Mucosa of rectum (tissue), 2 donors: ENCODE data around the gene NUCB1.

Experiments
- H3K27ac ChIP-seq, 2 donors: one replicate each; pipeline ENCODE4 v1.7.0; 2013; ENCODE audit warnings: inconsistent platforms in 2 of 2, low read depth in 2 of 2, low read length in 2 of 2
- H3K27me3 ChIP-seq, 2 donors: one replicate each; pipeline ENCODE4 v1.7.0; 2013; ENCODE audit warnings: low read length in 2 of 2; ENCODE audit not compliant: control insufficient read depth in 2 of 2, insufficient read depth in 2 of 2
- H3K36me3 ChIP-seq, 2 donors: one replicate each; pipeline ENCODE4 v1.7.0; 2013; ENCODE audit warnings: low read length in 2 of 2; ENCODE audit not compliant: control insufficient read depth in 2 of 2, insufficient read depth in 2 of 2
- H3K4me1 ChIP-seq, 2 donors: one replicate each; pipeline ENCODE4 v1.7.0; 2013; ENCODE audit warnings: low read length in 2 of 2, mild to moderate bottlenecking in 1 of 2; ENCODE audit not compliant: control insufficient read depth in 2 of 2, insufficient read depth in 2 of 2
- H3K4me3 ChIP-seq, 2 donors: one replicate each; pipeline ENCODE4 v1.7.0; 2013; ENCODE audit warnings: low read length in 2 of 2
- H3K9ac ChIP-seq, 2 donors: one replicate each; pipeline ENCODE4 v1.7.0; 2013; ENCODE audit warnings: low read length in 2 of 2, low read depth in 1 of 2, mild to moderate bottlenecking in 1 of 2
- H3K9me3 ChIP-seq, 2 donors: one replicate each; pipeline ENCODE4 v1.7.0; 2013; ENCODE audit warnings: low read length in 2 of 2; ENCODE audit not compliant: control insufficient read depth in 2 of 2
- donor health status: healthy.
- donor health status: Normal muscosa, but diverticular disease.

NUCB1 gene

DNA sequence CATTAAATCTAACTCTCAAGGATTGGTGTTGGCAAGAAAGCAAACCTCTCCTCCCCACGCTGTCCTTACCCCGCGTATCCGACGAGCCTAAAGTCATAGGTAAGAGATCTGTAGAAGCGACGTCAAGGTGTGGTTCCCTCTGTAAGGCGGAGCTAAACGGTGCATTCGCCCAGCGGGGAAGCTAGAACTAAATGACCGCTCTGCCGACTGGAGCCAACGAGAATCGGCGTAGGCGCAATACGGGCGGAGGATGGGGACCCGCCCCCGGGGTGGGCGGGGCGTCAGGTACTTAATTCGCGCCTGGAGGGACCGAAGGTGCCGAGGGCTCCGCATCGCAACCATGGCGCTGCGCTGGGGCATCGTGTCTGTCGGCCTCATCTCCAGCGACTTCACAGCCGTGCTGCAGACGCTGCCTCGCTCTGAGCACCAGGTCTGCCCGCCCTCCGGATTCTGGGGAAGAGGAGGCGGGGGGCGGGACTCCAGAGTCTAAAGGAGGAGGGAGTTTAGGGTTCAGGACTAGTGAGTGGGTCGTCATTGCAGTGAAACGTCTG, 33.3 kb downstream of the NUCB1 start, which contains the start of gene DHDH:
DHDH (plus strand) TSS at position 318 of the 551 bp plus-strand sequence; CDS start at position 341, 23 bp downstream.
- no peaks in the 10 kb centered on the region for H3K9me3 ChIP-seq
- no peak within 1 kb of the TSS for H3K27ac ChIP-seq
- no peak within 1 kb of the TSS for H3K9ac ChIP-seq
- H3K27me3 ChIP-seq = peaks cover 0 to 2% of the 10 kb centered on the region in 2 donors
- peaks cover 9 to 10% of the 10 kb centered on the region in 2 donors for H3K4me1 ChIP-seq
- H3K36me3 ChIP-seq = no peaks in the 10 kb centered on the region
- peak within 1 kb of the TSS; percentile 49 to 64 for H3K4me3 ChIP-seq

DNA sequence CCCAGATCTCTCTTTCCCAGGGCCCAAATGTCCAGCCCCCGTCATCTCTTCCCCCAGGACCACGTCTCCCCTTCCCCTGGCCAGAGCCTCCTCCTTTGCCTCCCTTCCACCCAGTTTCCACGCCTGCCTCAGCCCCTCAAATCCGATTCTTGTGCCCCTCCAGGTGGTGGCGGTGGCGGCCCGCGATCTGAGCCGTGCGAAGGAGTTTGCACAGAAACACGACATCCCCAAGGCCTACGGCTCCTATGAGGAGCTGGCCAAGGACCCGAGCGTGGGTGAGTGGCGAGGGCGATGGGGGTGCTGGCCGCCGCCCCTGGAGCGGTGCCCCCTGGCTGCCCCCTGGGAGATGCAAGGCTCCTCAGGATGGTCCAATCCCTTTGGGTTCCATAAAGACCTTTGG, 34.7 kb downstream of the NUCB1 start:
- Histone ChIP-seq H3K9ac (no peak overlapping the region), H3K4me3 (no peak overlapping the region), H3K36me3 (no peaks in the 10 kb centered on the region), H3K27ac (no peak overlapping the region), H3K27me3 (peaks cover 0 to 2% of the 10 kb centered on the region in 2 donors), H3K4me1 (peaks cover 9% of the 10 kb centered on the region in 2 donors), H3K9me3 (no peaks in the 10 kb centered on the region)

DNA sequence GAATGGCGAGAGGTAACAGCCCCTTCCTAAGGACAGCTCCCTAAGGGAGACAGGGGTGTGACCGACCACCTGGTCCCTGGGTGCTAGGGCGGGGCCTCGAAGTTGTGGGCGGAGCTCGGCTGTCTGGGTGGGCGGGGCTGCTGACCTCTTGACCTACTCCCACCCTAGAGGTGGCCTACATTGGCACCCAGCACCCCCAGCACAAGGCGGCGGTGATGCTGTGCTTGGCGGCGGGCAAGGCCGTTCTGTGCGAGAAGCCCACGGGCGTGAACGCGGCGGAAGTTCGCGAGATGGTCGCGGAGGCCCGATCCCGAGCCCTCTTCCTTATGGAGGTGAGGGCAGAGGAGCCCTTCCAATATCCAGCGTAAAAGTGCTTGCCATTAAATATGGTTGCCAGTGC, 35.8 kb downstream of the NUCB1 start:
- Histone ChIP-seq H3K27me3 (peaks cover 0 to 2% of the 10 kb centered on the region in 2 donors), H3K9me3 (no peaks in the 10 kb centered on the region), H3K27ac (no peak overlapping the region), H3K4me1 (peaks cover 9% of the 10 kb centered on the region in 2 donors), H3K4me3 (no peak overlapping the region), H3K9ac (no peak overlapping the region), H3K36me3 (no peaks in the 10 kb centered on the region)

- Histone ChIP-seq H3K27me3 (no peaks in the 10 kb centered on the region), H3K4me3 (no peak overlapping the region), H3K9me3 (peaks cover 0 to 3% of the 10 kb centered on the region in 2 donors), H3K27ac (no peak overlapping the region), H3K9ac (no peak overlapping the region), H3K36me3 (no peaks in the 10 kb centered on the region), H3K4me1 (peaks cover 5 to 6% of the 10 kb centered on the region in 2 donors)
Measured at GRCh38 chr19:48938256-48938655, 38.1 kb downstream of the NUCB1 start.

- Histone ChIP-seq H3K36me3 (no peaks in the 10 kb centered on the region), H3K4me1 (no peaks in the 10 kb centered on the region), H3K9me3 (peaks cover 0 to 3% of the 10 kb centered on the region in 2 donors), H3K4me3 (no peak overlapping the region), H3K27ac (no peak overlapping the region), H3K9ac (no peak overlapping the region), H3K27me3 (no peaks in the 10 kb centered on the region)
Measured at GRCh38 chr19:48940902-48941301, 40.8 kb downstream of the NUCB1 start.

- Histone ChIP-seq H3K4me1 (no peaks in the 10 kb centered on the region), H3K9me3 (peaks cover 0 to 3% of the 10 kb centered on the region in 2 donors), H3K4me3 (no peak overlapping the region), H3K27ac (no peak overlapping the region), H3K27me3 (no peaks in the 10 kb centered on the region), H3K36me3 (no peaks in the 10 kb centered on the region), H3K9ac (no peak overlapping the region)
Measured at GRCh38 chr19:48943081-48943480, 43.0 kb downstream of the NUCB1 start.

- Histone ChIP-seq H3K9ac (no peak overlapping the region), H3K27me3 (no peaks in the 10 kb centered on the region), H3K36me3 (no peaks in the 10 kb centered on the region), H3K4me1 (no peaks in the 10 kb centered on the region), H3K4me3 (no peak overlapping the region), H3K9me3 (peaks cover 0 to 3% of the 10 kb centered on the region in 2 donors), H3K27ac (no peak overlapping the region)
Measured at GRCh38 chr19:48945415-48945814, 45.3 kb downstream of the NUCB1 start.

- H3K9me3 ChIP-seq = peaks cover 0 to 3% of the 10 kb centered on the region in 2 donors
- no peak overlapping the region for H3K4me3 ChIP-seq
- no peaks in the 10 kb centered on the region for H3K4me1 ChIP-seq
- H3K27ac ChIP-seq = no peak overlapping the region
- no peaks in the 10 kb centered on the region for H3K36me3 ChIP-seq
- H3K27me3 ChIP-seq = no peaks in the 10 kb centered on the region
- no peak overlapping the region for H3K9ac ChIP-seq
Measured at GRCh38 chr19:48945817-48946216, 45.7 kb downstream of the NUCB1 start.

DNA sequence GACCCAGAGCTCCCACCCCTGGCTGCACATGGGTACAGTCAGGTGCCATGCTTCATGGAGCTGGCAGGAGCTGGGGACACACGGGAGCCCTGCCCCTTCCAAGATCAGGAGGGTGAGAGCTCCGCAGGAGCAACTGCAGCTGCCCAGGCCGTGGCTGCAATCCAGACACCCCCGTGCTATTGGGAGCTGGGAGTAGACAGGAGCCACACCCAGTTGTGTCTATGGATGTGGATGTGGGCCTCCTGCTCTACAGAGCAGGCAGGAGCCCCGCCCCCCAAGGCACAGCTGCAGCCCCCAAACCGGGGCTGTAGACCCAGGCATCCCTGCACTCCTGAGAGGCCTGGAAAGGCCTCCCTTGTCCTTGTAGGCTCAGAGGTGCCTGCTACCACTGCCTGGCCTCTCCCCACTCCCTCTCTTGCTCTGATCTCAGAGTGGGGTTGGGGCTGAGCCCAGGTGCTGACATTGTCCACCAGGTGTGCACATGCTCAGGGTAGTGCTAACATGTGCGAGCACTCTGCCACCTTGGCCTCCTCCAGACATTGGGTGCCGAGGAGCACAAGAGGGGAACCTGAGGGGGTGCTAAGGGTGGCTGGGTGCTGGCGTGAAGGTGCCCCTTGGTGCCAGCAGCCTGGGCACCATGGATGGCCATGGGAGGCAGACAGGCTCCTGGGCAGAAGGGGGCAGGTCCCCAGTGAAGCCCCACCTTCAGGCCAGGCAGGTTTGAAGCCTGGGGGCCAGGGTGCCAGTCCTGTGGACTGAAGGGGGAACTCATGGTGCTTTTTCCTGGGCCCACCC, 46.5 kb downstream of the NUCB1 start:
- no peak overlapping the region for H3K9ac ChIP-seq
- H3K4me3 ChIP-seq = no peak overlapping the region
- no peak overlapping the region for H3K27ac ChIP-seq
- H3K27me3 ChIP-seq = no peaks in the 10 kb centered on the region
- no peaks in the 10 kb centered on the region for H3K4me1 ChIP-seq
- H3K9me3 ChIP-seq = no peaks in the 10 kb centered on the region
- no peaks in the 10 kb centered on the region for H3K36me3 ChIP-seq

- Histone ChIP-seq H3K4me1 (no peaks in the 10 kb centered on the region), H3K27ac (no peak overlapping the region), H3K27me3 (no peaks in the 10 kb centered on the region), H3K9me3 (no peaks in the 10 kb centered on the region), H3K9ac (no peak overlapping the region), H3K4me3 (no peak overlapping the region), H3K36me3 (no peaks in the 10 kb centered on the region)
Measured at GRCh38 chr19:48947258-48947542, 47.1 kb downstream of the NUCB1 start.
